GM18870 (cell line): ENCODE data around the gene KIAA1549.
"Not testable (repeated sequence)": the region's sequence is repeated elsewhere in the genome, so short reads cannot be mapped to it uniquely, and the experiment has no call there.

Source experiments
- ATAC-seq: cut with Tn5 transposase; IDR thresholded peaks from one replicate; pipeline ENCODE4 v1.9.1; 2021; ENCODE audit warnings: moderate library complexity; ENCODE audit not compliant: unreplicated experiment

The KIAA1549 gene

DNA sequence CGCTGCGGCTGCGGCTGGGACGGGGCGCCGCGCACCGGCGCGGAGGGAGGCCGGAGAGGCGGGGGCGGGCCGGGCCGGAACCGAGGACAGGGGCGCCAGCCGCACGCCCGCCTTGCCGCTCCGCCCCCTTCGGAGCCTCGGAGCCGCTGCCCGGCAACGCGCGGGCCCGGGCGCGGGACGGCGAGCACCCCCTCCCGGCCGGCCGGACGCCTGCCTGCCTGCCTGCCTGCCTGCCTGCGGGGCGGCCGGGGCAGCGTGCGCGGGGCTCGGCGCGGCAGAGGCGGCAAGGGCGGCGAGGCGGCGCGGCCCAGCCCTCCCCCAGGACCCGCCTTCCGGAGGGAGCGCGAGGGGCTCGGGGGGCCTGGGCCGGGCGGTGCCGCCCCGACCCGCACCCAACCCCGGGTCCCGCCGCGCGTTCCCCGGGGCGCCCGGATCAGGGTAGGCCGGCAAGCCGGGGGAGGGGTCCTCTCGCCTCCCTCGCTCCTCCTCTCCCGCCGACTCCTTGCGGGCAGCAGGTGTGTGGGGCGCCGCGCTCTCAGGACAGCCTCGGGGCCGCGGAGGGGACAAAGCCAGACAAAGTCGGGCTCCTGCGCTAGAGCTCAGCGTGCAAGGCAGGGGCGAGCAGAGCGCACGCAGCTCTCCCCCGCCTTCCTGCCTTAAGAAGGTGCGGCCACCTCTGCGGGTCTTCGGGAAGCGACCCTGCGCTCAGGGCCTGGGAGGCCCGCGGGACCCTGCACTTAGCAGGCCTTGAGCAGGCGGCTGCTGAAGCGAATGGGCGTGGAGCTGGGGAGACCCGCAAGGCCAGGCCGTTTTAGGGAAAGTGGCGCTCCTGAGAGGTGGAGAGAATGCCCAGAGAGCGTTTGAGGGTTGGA, at the start of gene KIAA1549:
Gene KIAA1549, minus strand, starts transcription at position 58 of the 872 bp plus-strand sequence. CDS start 120 bp downstream, outside the sequence.
- no peak for ATAC-seq

DNA sequence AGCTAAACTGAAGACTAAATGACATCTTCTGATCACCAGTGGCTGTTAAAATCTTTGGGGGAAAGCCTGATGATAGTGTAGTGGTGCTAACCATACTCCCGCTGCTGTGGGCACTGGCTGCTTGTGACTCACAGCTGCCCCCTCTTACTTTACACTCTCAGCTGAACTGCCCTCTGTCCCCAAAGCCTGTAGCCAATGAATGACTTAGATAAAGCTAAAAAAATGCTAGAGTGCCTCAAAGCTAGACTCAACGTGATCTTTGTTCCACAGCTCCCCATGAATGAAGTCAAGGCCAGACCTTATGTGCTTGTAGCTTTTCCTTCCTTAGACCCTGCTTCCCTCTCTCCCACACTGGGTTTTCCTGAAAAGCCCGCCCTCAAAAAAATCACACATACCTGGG, 48.2 kb upstream of the KIAA1549 start:
- ATAC-seq, result no peak

DNA sequence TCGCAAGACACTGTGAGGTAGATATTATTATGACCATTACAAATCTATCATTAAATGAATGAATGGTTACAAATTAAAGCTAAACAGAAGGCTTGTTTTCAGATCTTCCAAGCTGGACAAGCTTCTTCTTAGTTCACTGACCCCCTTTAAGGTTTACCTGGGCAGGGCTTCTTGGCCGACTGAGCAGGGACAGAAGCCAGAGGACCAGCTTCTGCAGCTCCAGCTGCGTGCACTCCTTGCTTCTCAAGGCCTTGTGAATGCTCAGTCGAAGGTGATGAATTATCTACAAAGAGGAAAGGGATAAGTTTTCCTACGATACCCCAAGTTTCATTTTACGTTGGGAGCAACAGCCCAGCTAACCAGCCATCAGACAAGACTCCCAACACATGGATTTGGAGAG, 45.4 kb upstream of the KIAA1549 start:
- no peak for ATAC-seq

DNA sequence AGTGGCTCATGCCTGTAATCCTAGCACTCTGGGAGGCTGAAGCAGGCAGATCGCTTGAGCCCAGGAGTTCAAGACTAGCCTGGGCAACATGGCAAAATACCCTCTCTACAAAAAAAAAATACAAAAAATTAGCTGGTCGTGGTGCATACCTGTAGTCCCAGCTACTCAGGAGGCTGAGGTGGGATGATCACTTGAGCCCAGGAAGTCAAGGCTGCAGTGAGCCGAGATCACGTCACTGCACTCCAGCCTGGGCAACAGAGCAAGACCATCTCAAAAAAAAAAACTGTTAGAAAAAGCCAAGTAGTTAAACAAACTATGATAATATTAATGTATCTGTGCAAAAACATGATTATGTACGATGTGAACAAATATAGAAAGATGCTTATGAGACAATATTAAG, 44.7 kb upstream of the KIAA1549 start:
- ATAC-seq, result not testable (repeated sequence)

DNA sequence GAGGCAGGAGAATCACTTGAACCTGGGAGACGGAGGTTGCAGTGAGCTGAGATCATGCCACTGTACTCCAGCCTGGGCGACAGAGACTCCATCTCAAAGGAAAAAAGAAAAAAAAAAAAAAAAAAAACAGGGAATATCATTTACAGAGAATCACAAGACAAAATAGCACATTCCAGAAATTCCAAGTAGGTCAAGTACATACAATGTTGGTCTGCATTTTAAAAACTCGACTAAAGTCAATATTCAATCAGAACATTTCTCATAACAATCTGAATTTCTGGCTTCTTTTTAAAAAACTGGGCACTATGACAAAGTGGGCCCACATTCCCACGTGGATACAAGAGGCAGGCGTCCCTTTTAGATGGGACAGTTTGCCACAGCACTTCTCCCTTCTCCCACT, 41.9 kb upstream of the KIAA1549 start:
- ATAC-seq, result no peak

DNA sequence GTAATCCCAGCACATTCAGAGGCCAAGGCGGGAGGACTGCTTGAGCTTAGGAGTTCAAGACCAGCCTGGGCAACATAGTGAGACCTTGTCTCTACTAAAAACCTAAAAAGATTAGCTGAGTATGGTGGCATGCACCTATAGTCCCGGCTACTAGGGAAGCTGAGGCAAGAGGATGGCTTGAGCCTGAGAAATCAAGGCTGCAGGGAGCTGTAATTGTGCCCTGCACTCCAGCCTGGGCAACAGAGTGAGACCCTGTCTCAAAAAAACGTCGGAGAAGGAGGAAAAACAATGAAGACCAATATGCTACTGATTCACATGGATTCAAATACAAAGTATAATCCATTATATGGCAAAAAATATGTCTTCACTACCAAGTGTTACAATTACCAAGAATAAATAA, 41.1 kb upstream of the KIAA1549 start:
- ATAC-seq, result no peak

DNA sequence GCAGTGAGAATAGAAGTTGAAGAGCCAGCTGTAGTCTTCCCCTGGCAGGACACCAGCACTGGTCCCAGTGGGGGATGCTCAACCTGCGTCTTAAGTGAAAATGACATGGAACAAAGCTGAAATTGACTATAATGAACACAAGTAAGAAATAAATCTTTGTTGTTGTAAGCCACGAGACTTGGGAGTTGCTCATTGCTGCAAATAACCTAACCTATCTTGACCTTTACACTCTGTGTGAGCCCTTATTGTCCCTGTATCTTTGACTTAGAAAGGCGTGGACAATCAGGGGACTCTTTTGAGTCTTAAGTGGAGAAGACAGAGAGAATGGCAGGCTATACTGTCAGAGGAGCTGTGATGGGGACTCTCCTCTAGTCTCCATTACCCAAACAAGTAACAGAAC, 37.7 kb upstream of the KIAA1549 start:
- no peak for ATAC-seq

DNA sequence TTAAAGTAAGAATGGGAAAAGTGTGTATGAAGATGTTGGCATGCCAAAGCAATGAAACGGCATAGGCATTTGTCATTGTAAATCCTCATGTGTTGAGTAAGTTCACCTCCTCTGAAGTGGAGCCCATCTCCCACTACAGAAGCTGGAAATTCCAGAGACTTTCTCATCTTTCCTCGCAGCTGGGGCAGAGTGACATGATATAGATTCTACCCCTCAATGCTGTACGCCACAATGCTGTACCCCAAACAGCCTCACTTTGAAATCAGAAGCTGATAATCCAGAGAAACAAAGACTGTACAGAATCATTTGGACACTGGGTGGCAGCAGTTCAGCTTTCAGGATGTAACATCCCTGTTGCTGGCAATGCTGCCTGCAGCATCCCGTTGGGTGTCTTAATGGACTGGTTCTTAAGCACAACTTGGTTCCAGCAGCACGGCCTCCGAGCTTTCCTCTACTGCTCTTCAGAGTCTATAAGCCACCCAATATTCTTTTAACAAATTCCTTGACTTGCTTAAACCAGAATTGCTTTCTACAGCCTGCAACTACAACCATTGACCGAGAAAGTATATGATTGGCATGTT, 35.8 kb upstream of the KIAA1549 start:
- ATAC-seq, result peak; percentile 81

DNA sequence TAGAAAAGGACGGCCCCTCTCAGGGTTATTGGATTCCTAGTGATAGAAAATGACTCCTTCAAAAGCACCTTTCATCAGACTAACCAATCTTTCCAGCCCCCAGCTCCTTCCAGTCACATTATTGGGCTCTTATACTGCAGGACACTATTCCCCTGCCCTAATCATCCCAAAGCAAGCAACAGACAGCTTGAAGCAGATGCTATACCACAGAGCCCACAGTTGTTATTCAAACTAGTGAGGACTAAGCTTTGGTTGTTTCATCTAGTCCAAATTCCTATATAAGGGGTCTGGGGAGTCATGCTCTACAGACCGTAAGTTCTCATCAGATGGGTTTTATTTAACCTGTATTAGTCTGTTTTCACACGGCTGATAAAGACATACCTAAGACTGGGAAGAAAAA, 30.2 kb upstream of the KIAA1549 start:
- no peak for ATAC-seq

DNA sequence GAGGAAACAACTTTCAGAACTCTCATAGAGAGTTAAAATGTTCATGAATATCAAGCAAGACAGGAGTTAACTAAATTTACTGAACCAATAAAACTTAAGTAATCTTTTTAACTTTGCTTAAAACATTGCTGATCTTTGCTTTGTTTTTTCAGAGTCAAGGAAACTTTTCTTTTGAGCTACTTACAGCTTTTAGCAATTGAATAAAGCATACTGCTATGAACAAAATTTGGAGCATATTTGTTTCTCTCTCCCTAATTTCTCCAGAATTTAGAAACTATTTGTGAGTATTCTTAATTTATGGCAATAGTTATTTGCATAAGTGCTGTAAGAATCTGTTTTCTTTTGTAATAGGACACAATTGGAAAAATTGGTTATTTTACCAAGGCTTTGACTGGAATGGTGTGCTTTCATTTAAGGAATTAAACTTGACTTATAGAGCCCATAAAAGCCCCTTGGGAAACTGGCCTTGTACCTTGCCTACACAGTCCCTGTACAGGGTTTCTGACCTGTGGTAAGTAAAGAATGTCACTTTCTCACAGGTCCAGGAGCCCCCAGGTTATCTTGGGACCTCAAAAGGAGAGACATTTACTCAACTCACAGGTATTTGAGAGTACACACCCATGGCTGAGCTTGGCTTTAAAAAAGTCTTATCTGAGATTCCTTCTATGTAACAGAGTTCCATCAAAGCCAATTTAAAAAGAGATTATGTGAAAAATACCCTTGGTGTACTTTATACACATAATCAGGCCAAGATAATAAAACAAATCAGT, 23.3 kb upstream of the KIAA1549 start:
- no peak for ATAC-seq

DNA sequence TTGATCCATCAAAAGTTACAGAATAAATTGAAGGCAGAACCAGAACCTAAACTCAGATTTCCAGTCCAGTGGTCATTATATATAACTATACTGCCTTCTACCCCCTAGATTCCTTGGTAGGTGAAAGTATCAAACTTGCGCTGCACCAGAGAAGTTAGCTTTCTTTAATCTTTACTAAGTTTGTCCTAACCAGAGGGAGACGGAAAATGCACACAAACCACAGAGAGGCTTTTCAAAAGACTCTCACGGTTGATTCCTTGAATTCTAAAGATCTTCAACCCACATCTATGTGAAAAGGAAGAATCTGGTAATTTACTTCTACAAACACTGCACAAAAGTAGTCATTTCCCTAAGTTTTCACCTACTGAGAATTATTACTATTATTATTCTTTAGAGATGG, 18.2 kb upstream of the KIAA1549 start:
- ATAC-seq, result no peak

DNA sequence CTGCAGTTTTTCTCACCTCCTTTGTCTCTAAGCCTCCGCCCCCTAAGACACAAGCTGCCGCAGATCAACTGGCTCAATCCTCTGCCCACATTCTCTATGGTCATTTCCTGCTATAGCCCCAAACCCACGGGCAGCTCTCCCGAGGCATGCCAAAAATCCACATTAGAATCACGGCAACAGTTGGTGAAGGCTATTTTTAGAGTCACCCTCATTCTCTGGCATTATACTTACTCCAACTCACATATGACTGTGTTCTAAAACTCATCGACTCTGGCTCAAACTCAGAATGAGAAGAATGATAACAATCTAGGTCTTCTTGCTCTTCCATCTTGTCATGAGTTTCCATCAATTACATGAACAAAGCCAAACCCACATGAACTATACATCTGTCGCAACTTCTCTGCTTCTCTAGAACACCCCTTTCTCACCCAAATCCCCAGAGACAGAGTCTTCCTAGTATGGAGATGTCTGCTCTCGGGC, 10.9 kb upstream of the KIAA1549 start:
- ATAC-seq, result no peak

DNA sequence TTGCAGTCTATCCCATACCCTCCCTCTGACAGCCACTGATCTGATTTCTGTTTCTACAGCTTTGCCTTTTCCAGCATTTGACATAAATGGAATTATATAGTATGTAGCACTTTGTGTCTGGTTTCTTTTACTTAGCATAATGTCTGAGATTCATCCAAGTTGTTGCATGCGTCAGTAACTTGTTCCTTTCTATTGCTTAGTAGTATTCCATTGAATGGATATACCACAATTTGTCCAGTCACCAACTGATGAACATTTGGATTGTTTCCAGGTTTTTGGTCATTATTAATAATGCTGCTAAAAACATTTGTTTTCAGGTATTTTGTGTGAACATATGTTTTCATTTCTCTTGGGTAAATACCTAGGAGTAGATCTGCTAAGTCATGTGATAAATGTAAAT, 6.5 kb upstream of the KIAA1549 start:
- no peak for ATAC-seq

DNA sequence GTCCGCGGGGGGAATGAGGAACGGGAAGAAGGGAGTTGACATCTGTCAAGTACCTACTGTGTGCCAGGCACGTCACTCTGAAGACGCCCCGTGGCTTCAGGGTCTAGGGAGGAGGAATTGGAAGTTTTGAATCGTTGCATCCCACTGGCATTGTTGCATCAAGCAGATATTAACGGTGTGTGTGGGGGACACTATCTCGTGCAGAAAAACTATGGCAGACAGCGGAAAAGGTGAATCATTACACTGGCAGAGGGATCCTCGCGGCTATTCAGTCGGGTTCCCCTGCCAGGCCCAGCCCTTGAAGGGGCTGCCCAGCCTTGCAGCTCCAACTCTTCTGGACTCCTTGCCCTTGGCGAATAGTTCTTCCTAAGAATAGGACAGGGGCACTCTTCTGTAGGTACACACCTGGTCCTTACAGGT, 1.0 kb upstream of the KIAA1549 start:
- no peak for ATAC-seq

DNA sequence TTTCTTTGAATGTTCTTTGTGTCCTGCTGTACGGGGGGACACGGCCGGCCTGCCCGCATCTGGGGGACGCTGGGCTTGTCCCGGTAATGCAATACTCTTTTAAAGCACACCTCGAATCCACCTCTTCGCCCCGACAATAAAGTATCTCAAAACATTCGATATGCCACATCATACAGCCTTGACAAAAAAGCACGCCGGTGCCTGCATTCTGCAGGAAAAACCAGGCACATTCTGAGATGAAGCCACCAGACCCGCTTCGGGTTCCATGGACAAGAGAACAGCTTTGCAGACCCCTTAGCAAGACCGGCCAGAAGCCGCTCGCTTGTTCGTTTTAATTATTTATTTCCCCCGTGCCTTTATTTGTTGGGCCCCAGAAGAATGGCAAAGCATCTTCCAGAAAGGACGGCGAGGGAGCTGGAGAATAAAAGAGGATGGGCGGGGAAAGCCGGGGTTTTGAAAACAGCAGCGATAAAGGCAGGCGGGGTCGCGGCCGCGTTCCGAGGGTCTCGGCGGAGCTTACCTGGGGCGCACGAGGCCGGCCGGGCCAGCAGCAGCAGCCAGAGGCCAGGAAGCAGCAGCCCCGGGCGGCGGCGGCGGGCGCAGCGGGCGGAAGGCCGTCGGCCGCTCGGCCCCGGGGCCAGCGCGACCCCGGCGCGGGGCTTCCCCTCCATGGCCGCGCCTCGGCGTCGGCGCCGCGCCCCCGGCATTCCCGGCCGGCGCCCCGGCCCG, 462 bp downstream of the KIAA1549 start:
- no peak for ATAC-seq

DNA sequence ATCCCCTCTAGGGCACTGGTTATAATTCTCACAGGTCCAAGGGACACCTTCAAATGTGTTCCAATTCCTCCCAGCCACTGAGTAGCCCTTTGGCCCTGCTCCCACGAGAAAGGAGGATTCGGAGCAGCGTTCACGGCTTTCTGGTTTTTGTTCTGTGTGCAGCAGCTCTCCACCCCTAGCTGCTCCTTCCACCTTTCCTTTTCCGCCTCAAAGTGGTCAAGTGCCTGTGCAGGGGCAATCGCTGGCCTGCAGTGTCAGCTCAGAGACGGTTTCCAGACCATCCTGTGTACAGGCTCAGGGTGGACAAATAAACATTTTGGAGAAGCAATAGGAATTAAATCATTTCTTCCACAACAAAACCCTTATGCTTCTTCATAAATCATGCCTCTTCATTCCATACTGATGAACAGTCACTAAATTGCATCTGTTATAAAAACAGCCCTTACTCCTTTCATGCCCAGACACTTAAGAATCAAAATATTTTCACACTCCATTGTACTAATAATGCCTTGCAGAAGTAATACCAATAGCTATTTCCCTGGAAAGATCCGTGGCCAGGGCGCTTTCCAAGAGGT, 1.1 kb downstream of the KIAA1549 start:
- ATAC-seq, result no peak

DNA sequence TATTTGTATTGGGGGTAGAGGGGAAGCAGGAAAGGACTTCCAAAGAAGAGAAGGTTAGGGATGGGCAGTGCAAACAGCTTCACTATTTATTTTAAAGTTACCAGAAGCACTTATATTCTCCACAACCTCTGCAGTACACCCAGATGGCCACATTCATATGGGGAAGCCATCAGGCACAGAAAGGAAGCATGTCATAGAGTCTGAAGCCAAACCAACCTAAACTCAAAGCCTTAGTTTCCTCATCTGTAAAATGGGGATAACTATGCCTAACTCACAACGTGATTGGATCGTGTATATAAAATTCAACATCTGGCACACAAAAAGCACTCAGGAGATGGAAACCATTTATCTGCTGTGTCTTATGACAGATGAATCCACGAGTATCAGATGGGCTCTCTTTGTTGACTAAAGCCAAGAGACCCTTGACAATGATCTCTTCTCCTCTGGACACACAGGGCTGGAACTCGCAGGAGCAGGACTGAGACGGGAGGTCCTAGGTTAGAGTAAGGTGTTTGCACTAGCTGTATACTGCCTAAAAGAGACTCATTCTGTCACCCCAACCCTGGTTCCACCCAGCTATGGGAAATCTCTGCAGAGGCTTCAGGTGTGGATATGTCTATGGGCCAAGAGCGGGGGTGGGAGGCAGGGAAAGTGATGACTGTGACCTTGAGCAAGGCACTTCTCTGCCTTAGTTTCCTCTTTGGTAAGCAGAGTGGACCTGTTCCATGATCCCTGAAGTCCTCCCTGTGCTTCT, 1.8 kb downstream of the KIAA1549 start:
- no peak for ATAC-seq

DNA sequence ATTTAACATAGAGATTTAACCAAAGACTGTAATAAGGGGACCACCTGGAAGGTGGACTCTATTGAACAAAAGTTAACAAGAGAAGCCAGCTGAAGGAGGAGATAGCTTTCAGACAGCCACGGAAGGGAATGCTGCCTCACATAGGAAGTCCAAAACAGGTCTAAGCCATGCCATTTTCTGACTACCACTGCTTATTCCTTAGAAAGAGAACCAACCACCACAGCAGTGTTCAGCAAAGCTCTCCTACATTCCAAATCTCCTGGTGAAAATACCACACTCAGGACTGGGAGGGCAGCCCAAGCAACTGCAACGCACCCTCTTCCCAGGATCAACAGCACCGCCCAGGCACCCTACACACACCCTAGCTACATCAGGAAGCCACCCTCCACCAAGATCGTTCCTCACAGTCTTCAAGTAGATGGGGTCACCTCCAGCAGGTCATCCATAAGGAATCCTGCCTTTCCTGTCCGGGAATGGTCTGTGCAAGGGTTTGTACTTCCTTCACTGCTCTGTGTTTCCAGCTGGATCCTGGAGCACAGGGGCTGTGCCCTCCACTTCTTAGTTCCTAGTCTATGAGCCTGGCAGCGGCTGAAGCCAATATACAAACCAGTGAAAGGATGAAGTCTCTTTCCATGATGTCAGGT, 2.5 kb downstream of the KIAA1549 start:
- ATAC-seq, result no peak

DNA sequence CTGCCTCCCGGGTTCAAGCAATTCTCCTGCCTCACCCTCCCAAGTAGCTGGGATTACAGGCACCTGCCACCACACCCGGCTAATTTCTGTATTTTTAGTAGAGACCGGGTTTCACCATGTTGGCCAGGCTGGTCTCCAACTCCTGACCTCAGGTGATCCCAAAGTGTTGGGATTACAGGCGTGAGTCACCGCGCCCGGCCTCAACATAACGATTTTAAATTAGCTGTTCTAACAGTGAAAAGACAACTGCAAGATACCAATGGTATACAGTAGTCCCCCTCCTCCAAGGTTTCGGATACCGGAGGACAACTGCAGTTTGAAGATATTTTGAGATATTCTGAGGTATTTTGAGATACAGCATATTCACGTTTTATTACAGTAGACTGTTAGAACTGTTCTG, 5.0 kb downstream of the KIAA1549 start:
- ATAC-seq, result not testable (repeated sequence)
